ENCODE results near the gene TOB1. TPM values are rescaled to one million over a fixed set of nuclear protein-coding genes. Genes with fewer than 3 reads are reported as not detected.

The TOB1 gene
- total and polyA plus RNA-seq, 12 donors = 22.4 to 332 (median 62.7) TPM

GRCh38 chr17:50872710-50873424 is 6.7 kb upstream of the TOB1 start:
- no peak overlapping the region for H3K4me3 ChIP-seq
- intact Hi-C loops (cut with DNase I) = no loop called here

GRCh38 chr17:50871898-50872297 is 5.7 kb upstream of the TOB1 start:
- H3K9me3 ChIP-seq (replicated peaks in 1 of 3) = no peaks in the 10 kb centered on the region

More at GRCh38 chr17:50872710-50873424, 6.7 kb upstream of the TOB1 start:
- 37 to 69% (median 41%) methylated on average over 4 of the region's 4 CpGs for WGBS, 4 donors
- H3K27ac ChIP-seq = no peak overlapping the region
- DNase-seq = peak in 5 of 7 donors; percentile 39 to 76 (median 55)
- H3K9me3 ChIP-seq (replicated peaks in 1 of 3) = no peaks in the 10 kb centered on the region
- H3K27me3 ChIP-seq = no peaks in the 10 kb centered on the region
- peaks cover 7 to 22% of the 10 kb centered on the region in 2 donors for H3K4me1 ChIP-seq (replicated peaks in 1 of 2)
- no peaks in the 10 kb centered on the region for H3K36me3 ChIP-seq (replicated peaks in 1 of 2)
- TF ChIP-seq CTCF (IDR thresholded peaks at IDR 0.05) (no peak), POLR2A (IDR thresholded peaks at IDR 0.05) (no peak)

GRCh38 chr17:50871364-50871763 is 5.2 kb upstream of the TOB1 start:
- no peaks in the 10 kb centered on the region for H3K36me3 ChIP-seq (replicated peaks in 1 of 2)
- 69 to 78% (median 76%) methylated on average over 4 of the region's 4 CpGs for WGBS, 4 donors
- intact Hi-C loops (cut with DNase I) = no loop called here
- TF ChIP-seq POLR2A (IDR thresholded peaks at IDR 0.05) (no peak), CTCF (IDR thresholded peaks at IDR 0.05) (no peak)
- DNase-seq = no peak
- no peak overlapping the region for H3K4me3 ChIP-seq
- H3K4me1 ChIP-seq (replicated peaks in 1 of 2) = peaks cover 7 to 22% of the 10 kb centered on the region in 2 donors
- H3K27me3 ChIP-seq = no peaks in the 10 kb centered on the region
- H3K9me3 ChIP-seq (replicated peaks in 1 of 3) = no peaks in the 10 kb centered on the region
- H3K27ac ChIP-seq = peak overlapping the region in 1 of 5 donors; percentile 23

More at GRCh38 chr17:50871898-50872297, 5.7 kb upstream of the TOB1 start:
- Histone ChIP-seq H3K4me3 (no peak overlapping the region), H3K27me3 (no peaks in the 10 kb centered on the region), H3K36me3 (replicated peaks in 1 of 2) (no peaks in the 10 kb centered on the region), H3K4me1 (replicated peaks in 1 of 2) (peaks cover 7 to 22% of the 10 kb centered on the region in 2 donors), H3K27ac (no peak overlapping the region)
- DNase-seq = no peak
- intact Hi-C loops (cut with DNase I) = no loop called here
- WGBS, 4 donors = 63 to 82% (median 76%) methylated on average over 2 of the region's 2 CpGs
- TF ChIP-seq CTCF (IDR thresholded peaks at IDR 0.05) (no peak), POLR2A (IDR thresholded peaks at IDR 0.05) (no peak)

- Histone ChIP-seq H3K27ac (peak overlapping the region in 4 of 5 donors; percentile 99 to 100 (median 100)), H3K4me1 (replicated peaks in 1 of 2) (peaks cover 9 to 33% of the 10 kb centered on the region in 2 donors), H3K9me3 (replicated peaks in 1 of 3) (no peaks in the 10 kb centered on the region), H3K4me3 (peak overlapping the region in 1 of 4 donors; percentile 87), H3K36me3 (replicated peaks in 1 of 2) (peaks cover 0 to 7% of the 10 kb centered on the region in 2 donors), H3K27me3 (no peaks in the 10 kb centered on the region)
- TF ChIP-seq POLR2A (IDR thresholded peaks at IDR 0.05) (no peak), CTCF (IDR thresholded peaks at IDR 0.05) (no peak)
- WGBS, 4 donors = 35 to 58% (median 45%) methylated on average over 1 of the region's 1 CpG
- peak in 1 of 7 donors; percentile 47 for DNase-seq
- intact Hi-C loops (cut with DNase I) = no loop called here
Measured at GRCh38 chr17:50868602-50869001, 2.4 kb upstream of the TOB1 start.
